Measurements from ENCODE around the gene GATAD2A.

The GATAD2A gene

GRCh38 chr19:19526581-19527370 is 121.3 kb downstream of the GATAD2A start:
- no peak for TF ChIP-seq CTCF (IDR thresholded peaks at IDR 0.05)
- no peak overlapping the region for H3K4me3 ChIP-seq (ENCODE audit: low read depth, low read length)
- H3K27me3 ChIP-seq (ENCODE audit: control insufficient read depth, insufficient read depth, low read length), result no peaks in the 10 kb centered on the region
- H3K9ac ChIP-seq, result no peak overlapping the region
- peaks cover 3% of the 10 kb centered on the region for H3K4me1 ChIP-seq
- H2AFZ ChIP-seq, result no peak overlapping the region
- no peaks in the 10 kb centered on the region for H3K36me3 ChIP-seq (ENCODE audit: control insufficient read depth, insufficient read depth, low read length)
- H3K9me3 ChIP-seq (ENCODE audit: control insufficient read depth, low read length), result no peaks in the 10 kb centered on the region
- H3K79me2 ChIP-seq, result peaks cover 11% of the 10 kb centered on the region
- no peak overlapping the region for H3K27ac ChIP-seq
- no peak overlapping the region for H3K4me2 ChIP-seq (ENCODE audit: low read length)

DNA sequence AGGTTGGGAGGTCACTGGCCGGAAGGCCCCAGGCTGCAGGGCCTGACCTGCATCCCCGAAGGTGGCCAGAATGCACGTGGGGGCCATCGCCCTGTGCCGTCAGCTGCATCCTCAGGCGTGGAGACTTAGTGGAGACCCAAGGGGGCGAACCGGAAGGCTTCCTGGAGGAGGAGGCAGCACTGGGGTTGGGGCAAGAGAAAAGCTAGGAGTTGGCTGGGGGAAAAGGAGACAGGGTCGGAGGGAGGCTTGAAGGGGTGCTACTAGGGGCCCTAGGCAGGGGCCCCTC is 121.8 kb downstream of the GATAD2A start:
- peaks cover 11% of the 10 kb centered on the region for H3K79me2 ChIP-seq
- H3K36me3 ChIP-seq (ENCODE audit: control insufficient read depth, insufficient read depth, low read length), result no peaks in the 10 kb centered on the region

DNA sequence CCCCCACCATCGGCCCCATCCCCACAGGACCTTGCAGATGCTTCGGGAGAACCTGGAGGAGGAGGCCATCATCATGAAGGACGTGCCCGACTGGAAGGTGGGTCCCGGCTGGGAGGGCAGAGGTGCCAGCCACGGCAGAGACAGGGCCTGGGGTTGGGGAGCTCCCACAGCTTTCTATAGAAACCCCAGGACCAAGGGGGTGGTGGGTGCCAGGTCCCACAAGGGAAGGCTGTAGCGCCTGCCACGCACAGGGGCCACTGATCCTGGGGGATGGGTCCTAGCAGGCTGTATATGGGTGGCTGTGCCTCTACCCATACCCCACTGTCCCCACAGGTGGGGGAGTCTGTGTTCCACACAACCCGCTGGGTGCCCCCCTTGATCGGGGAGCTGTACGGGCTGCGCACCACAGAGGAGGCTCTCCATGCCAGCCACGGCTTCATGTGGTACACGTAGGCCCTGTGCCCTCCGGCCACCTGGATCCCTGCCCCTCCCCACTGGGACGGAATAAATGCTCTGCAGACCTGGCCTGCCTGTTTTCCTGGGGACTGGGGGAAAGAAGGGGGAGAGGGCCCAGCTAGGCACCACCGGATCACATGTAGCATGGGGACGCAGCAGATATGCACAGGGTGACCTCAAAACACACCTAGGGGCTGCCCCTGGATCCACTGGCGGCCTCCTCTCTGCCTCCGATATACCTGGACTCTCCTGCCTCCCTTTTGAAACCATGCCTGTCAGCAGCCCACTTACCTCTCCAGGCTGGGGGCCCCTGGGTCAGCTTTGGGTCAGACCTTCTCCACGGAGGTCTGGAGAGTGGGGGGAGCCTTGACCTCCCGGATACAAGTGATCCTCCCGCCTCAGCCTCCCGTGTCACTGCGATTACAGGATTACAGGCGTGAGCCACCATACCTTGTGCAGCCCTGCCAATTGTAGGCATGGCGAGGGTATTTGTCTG is 122.5 kb downstream of the GATAD2A start:
- no peak overlapping the region for H3K4me2 ChIP-seq (ENCODE audit: low read length)
- no peak overlapping the region for H2AFZ ChIP-seq
- H3K27me3 ChIP-seq (ENCODE audit: control insufficient read depth, insufficient read depth, low read length), result no peaks in the 10 kb centered on the region
- no peaks in the 10 kb centered on the region for H3K9me3 ChIP-seq (ENCODE audit: control insufficient read depth, low read length)
- TF ChIP-seq CTCF (IDR thresholded peaks at IDR 0.05), result no peak
- H3K9ac ChIP-seq, result no peak overlapping the region
- no peaks in the 10 kb centered on the region for H3K4me1 ChIP-seq
- peaks cover 11% of the 10 kb centered on the region for H3K79me2 ChIP-seq
- H3K4me3 ChIP-seq (ENCODE audit: low read depth, low read length), result no peak overlapping the region
- no peak overlapping the region for H3K27ac ChIP-seq
- H3K36me3 ChIP-seq (ENCODE audit: control insufficient read depth, insufficient read depth, low read length), result no peaks in the 10 kb centered on the region

More for the DNA sequence above, 121.8 kb downstream of the GATAD2A start:
- Histone ChIP-seq H3K4me3 (ENCODE audit: low read depth, low read length) (no peak overlapping the region), H3K27me3 (ENCODE audit: control insufficient read depth, insufficient read depth, low read length) (no peaks in the 10 kb centered on the region), H3K4me1 (peaks cover 3% of the 10 kb centered on the region), H2AFZ (no peak overlapping the region), H3K27ac (no peak overlapping the region), H3K4me2 (ENCODE audit: low read length) (no peak overlapping the region), H3K9me3 (ENCODE audit: control insufficient read depth, low read length) (no peaks in the 10 kb centered on the region), H3K9ac (no peak overlapping the region)
- no peak for TF ChIP-seq CTCF (IDR thresholded peaks at IDR 0.05)

DNA sequence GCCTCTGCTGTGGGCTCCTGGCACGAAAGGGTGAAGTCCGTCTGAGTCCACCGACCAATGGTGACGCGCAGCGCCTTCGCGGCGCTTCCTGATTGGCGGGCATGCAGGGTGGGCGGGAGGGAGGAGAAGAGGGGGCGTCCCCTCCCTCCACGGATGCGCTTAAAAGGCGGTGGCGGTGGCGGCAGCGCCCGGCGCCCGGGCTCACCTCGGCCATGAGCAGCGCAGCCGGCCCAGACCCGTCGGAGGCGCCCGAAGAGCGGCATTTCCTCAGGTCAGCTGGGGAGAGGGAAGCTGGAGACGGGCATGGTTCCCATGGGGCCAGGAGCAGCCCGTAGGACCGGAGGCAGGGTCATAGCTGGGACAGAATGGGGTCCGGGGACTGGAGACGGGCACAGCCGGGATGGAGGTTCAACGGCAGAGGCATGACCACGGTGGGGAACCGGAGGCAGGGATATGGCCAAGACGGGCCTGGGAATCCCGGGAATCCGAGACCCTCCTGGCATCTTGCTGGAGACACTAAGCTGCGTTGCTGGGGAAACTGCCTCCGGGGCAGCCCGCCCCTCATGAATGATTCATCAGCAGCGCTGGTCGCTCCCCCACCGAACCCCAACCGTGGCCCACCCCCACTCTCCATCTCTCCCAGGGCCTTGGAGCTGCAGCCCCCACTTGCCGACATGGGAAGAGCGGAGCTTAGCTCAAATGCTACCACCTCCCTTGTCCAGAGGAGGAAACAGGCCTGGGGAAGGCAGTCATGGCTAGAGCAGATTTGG is 123.4 kb downstream of the GATAD2A start, which contains the start of gene YJEFN3:
Gene YJEFN3, plus strand, starts transcription at position 191 of the 770 bp plus-strand sequence. Its CDS starts 22 bp downstream, at position 213.
- Histone ChIP-seq H3K4me2 (ENCODE audit: low read length) (no peak within 1 kb of the TSS), H2AFZ (no peak within 1 kb of the TSS), H3K4me3 (ENCODE audit: low read depth, low read length) (no peak within 1 kb of the TSS), H3K9me3 (ENCODE audit: control insufficient read depth, low read length) (no peaks in the 10 kb centered on the region), H3K36me3 (ENCODE audit: control insufficient read depth, insufficient read depth, low read length) (no peaks in the 10 kb centered on the region), H3K4me1 (no peaks in the 10 kb centered on the region), H3K27me3 (ENCODE audit: control insufficient read depth, insufficient read depth, low read length) (no peaks in the 10 kb centered on the region), H3K79me2 (peaks cover 8% of the 10 kb centered on the region), H3K9ac (no peak within 1 kb of the TSS), H3K27ac (no peak within 1 kb of the TSS)
- TF ChIP-seq CTCF (IDR thresholded peaks at IDR 0.05), result no peak
